HepG2 (cell line): Measurements from ENCODE around the gene C1orf159. TPM values are rescaled to one million over a fixed set of nuclear protein-coding genes. Genes with fewer than 3 reads are reported as not detected.

Experiments used
- GATAD1 ChIP-seq: IDR thresholded peaks from 2 replicates; pipeline ENCODE4 v1.6.1; 2016; ENCODE audit warnings: missing genetic modification reagents, missing compliant biosample characterization
- MIXL1 ChIP-seq: IDR thresholded peaks from 2 replicates; pipeline ENCODE4 v1.6.1; 2016
- NFIC ChIP-seq: IDR thresholded peaks from 2 replicates; pipeline ENCODE4 v1.6.1; 2012; ENCODE audit warnings: mild to moderate bottlenecking, low read length, inconsistent platforms
- SMAD1 ChIP-seq: sonication (generic); formaldehyde crosslinking; IDR thresholded peaks from 2 replicates; pipeline ENCODE4 v1.4.0; 2020; ENCODE audit warnings: missing genetic modification reagents, low read depth, mild to moderate bottlenecking, borderline replicate concordance
- ZNF234 ChIP-seq: sonication (generic); formaldehyde crosslinking; conservative IDR thresholded peaks from 2 replicates; pipeline ENCODE4 v1.5.1; 2020; ENCODE audit warnings: mild to moderate bottlenecking, missing genetic modification reagents
- ZNF33A ChIP-seq: sonication (generic); formaldehyde crosslinking; IDR thresholded peaks from 2 replicates; pipeline ENCODE4 v1.5.1; 2020; ENCODE audit warnings: missing genetic modification reagents, mild to moderate bottlenecking, moderate library complexity, borderline replicate concordance
- polyA plus RNA-seq, 8 experiments: library from polyadenylated mRNA; depleted of rRNA in 3 of 8; stranded (reverse) in 7 of 8; unstranded in 1 of 8; fragments of >200 nt; fragmentation: Illumina TruSeq in 4 of 8; extraction: Trizol in 4 of 8; gene quantifications; 2 replicates each; pipeline versions ENCODE4 v1.2.1 to v1.2.3, GENCODE V29; 2011 to 2016; ENCODE audit warnings: low read depth in 4 of 8, missing spikeins in 1 of 8, mixed read lengths in 1 of 8; ENCODE audit not compliant: insufficient read depth in 1 of 8
- total RNA-seq, 5 experiments: library from RNA; depleted of rRNA; stranded (reverse); fragments of >200 nt; fragmentation: Illumina TruSeq; extraction: Trizol; gene quantifications; 2 replicates each; pipeline ENCODE4 v1.2.3, GENCODE V29; 2016; ENCODE audit warnings: low read depth in 1 of 5
- TF ChIP-seq, protein P1 (sequence below): sonication (generic); formaldehyde crosslinking; IDR thresholded peaks from 2 replicates; pipeline ENCODE4 v1.9.0; 2021; ENCODE audit warnings: missing genetic modification reagents, borderline replicate concordance
- TF ChIP-seq, protein P2 (sequence below): sonication (generic); formaldehyde crosslinking; IDR thresholded peaks from 2 replicates; pipeline ENCODE4 v1.5.0; 2020; ENCODE audit warnings: mild to moderate bottlenecking, missing genetic modification reagents, borderline replicate concordance
- TF ChIP-seq, protein P3 (sequence below): sonication (generic); formaldehyde crosslinking; IDR thresholded peaks from 2 replicates; pipeline ENCODE4 v1.4.0; 2020; ENCODE audit warnings: mild to moderate bottlenecking, missing genetic modification reagents
- TF ChIP-seq, protein P4 (sequence below): sonication (generic); formaldehyde crosslinking; IDR thresholded peaks from 2 replicates; pipeline ENCODE4 v1.4.0; 2020; ENCODE audit warnings: low read depth, mild to moderate bottlenecking, missing genetic modification reagents

The C1orf159 gene
- total and polyA plus RNA-seq, 2 of the 13 experiments (the other 11 are each of a cell fraction or from before 2014, with no cell fraction given): 3.8 to 6.7 TPM

DNA sequence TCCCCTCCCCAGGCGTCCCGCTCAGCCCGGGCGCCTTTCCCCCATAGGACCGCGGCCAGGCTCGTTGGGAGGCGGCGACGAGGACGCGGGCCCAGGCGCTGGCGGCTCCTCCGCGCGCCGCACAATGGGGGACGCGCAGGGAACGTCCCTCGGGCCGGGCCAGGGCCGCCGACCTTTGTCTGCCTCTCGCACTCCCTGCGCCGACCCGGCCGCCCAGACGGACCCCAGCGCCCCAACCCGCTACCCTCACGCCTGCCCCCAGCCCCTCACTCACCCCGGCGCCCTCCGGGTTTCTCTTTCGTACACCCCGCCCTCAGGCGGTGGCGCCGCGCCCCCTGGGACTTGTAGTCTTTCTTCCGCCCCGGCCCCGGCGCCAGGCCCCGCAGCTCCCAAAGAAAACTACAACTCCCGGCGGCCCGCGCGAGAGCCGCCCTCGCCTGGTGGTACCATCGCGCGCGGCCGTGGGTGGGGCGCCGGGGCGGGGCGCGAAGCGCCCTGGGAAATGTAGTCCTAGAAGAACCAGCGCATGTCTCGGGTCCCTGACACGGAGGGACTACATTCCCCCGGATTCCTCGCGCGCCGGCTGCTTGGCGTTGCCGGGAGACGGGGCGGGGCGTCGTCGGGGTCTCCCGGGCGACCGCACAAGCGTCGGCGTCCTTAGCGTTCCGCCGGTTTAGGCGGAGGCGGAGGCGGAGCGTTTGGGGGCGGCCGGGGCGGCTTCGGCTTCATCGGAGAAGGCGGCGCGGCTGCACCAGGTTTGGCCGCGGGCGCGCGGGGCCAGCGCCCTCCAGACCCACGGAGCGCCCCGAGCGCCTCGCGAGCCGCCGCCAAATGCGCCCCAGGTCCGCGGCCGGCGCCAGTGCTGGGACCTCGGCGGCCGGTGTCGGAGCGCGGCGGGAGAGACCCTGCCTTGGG lies at the start of gene C1orf159 (continued):
- TF ChIP-seq, protein P1, sequence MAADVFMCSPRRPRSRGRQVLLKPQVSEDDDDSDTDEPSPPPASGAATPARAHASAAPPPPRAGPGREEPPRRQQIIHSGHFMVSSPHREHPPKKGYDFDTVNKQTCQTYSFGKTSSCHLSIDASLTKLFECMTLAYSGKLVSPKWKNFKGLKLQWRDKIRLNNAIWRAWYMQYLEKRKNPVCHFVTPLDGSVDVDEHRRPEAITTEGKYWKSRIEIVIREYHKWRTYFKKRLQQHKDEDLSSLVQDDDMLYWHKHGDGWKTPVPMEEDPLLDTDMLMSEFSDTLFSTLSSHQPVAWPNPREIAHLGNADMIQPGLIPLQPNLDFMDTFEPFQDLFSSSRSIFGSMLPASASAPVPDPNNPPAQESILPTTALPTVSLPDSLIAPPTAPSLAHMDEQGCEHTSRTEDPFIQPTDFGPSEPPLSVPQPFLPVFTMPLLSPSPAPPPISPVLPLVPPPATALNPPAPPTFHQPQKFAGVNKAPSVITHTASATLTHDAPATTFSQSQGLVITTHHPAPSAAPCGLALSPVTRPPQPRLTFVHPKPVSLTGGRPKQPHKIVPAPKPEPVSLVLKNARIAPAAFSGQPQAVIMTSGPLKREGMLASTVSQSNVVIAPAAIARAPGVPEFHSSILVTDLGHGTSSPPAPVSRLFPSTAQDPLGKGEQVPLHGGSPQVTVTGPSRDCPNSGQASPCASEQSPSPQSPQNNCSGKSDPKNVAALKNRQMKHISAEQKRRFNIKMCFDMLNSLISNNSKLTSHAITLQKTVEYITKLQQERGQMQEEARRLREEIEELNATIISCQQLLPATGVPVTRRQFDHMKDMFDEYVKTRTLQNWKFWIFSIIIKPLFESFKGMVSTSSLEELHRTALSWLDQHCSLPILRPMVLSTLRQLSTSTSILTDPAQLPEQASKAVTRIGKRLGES (CRISPR knock-in tag): no peak
- TF ChIP-seq GATAD1 (peak; percentile 87), MIXL1 (0 out of 2 replicates have a peak, but pooled peaks have one; percentile 12), SMAD1 (CRISPR knock-in tag) (no peak), ZNF33A (CRISPR knock-in tag) (peak; percentile 35; the same call in 1 of the 2 replicates), ZNF234 (CRISPR knock-in tag) (0 out of 2 replicates have a peak, but pooled peaks have one; percentile 15), NFIC (no peak)
- TF ChIP-seq, protein P2, sequence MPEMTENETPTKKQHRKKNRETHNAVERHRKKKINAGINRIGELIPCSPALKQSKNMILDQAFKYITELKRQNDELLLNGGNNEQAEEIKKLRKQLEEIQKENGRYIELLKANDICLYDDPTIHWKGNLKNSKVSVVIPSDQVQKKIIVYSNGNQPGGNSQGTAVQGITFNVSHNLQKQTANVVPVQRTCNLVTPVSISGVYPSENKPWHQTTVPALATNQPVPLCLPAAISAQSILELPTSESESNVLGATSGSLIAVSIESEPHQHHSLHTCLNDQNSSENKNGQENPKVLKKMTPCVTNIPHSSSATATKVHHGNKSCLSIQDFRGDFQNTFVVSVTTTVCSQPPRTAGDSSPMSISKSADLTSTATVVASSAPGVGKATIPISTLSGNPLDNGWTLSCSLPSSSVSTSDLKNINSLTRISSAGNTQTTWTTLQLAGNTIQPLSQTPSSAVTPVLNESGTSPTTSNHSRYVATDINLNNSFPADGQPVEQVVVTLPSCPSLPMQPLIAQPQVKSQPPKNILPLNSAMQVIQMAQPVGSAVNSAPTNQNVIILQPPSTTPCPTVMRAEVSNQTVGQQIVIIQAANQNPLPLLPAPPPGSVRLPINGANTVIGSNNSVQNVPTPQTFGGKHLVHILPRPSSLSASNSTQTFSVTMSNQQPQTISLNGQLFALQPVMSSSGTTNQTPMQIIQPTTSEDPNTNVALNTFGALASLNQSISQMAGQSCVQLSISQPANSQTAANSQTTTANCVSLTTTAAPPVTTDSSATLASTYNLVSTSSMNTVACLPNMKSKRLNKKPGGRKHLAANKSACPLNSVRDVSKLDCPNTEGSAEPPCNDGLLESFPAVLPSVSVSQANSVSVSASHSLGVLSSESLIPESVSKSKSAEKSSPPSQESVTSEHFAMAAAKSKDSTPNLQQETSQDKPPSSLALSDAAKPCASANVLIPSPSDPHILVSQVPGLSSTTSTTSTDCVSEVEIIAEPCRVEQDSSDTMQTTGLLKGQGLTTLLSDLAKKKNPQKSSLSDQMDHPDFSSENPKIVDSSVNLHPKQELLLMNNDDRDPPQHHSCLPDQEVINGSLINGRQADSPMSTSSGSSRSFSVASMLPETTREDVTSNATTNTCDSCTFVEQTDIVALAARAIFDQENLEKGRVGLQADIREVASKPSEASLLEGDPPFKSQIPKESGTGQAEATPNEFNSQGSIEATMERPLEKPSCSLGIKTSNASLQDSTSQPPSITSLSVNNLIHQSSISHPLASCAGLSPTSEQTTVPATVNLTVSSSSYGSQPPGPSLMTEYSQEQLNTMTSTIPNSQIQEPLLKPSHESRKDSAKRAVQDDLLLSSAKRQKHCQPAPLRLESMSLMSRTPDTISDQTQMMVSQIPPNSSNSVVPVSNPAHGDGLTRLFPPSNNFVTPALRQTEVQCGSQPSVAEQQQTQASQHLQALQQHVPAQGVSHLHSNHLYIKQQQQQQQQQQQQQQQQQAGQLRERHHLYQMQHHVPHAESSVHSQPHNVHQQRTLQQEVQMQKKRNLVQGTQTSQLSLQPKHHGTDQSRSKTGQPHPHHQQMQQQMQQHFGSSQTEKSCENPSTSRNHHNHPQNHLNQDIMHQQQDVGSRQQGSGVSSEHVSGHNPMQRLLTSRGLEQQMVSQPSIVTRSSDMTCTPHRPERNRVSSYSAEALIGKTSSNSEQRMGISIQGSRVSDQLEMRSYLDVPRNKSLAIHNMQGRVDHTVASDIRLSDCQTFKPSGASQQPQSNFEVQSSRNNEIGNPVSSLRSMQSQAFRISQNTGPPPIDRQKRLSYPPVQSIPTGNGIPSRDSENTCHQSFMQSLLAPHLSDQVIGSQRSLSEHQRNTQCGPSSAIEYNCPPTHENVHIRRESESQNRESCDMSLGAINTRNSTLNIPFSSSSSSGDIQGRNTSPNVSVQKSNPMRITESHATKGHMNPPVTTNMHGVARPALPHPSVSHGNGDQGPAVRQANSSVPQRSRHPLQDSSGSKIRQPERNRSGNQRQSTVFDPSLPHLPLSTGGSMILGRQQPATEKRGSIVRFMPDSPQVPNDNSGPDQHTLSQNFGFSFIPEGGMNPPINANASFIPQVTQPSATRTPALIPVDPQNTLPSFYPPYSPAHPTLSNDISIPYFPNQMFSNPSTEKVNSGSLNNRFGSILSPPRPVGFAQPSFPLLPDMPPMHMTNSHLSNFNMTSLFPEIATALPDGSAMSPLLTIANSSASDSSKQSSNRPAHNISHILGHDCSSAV (CRISPR knock-in tag): no peak
- TF ChIP-seq, protein P3, sequence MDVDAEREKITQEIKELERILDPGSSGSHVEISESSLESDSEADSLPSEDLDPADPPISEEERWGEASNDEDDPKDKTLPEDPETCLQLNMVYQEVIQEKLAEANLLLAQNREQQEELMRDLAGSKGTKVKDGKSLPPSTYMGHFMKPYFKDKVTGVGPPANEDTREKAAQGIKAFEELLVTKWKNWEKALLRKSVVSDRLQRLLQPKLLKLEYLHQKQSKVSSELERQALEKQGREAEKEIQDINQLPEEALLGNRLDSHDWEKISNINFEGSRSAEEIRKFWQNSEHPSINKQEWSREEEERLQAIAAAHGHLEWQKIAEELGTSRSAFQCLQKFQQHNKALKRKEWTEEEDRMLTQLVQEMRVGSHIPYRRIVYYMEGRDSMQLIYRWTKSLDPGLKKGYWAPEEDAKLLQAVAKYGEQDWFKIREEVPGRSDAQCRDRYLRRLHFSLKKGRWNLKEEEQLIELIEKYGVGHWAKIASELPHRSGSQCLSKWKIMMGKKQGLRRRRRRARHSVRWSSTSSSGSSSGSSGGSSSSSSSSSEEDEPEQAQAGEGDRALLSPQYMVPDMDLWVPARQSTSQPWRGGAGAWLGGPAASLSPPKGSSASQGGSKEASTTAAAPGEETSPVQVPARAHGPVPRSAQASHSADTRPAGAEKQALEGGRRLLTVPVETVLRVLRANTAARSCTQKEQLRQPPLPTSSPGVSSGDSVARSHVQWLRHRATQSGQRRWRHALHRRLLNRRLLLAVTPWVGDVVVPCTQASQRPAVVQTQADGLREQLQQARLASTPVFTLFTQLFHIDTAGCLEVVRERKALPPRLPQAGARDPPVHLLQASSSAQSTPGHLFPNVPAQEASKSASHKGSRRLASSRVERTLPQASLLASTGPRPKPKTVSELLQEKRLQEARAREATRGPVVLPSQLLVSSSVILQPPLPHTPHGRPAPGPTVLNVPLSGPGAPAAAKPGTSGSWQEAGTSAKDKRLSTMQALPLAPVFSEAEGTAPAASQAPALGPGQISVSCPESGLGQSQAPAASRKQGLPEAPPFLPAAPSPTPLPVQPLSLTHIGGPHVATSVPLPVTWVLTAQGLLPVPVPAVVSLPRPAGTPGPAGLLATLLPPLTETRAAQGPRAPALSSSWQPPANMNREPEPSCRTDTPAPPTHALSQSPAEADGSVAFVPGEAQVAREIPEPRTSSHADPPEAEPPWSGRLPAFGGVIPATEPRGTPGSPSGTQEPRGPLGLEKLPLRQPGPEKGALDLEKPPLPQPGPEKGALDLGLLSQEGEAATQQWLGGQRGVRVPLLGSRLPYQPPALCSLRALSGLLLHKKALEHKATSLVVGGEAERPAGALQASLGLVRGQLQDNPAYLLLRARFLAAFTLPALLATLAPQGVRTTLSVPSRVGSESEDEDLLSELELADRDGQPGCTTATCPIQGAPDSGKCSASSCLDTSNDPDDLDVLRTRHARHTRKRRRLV (CRISPR knock-in tag): no peak
- TF ChIP-seq, protein P4, sequence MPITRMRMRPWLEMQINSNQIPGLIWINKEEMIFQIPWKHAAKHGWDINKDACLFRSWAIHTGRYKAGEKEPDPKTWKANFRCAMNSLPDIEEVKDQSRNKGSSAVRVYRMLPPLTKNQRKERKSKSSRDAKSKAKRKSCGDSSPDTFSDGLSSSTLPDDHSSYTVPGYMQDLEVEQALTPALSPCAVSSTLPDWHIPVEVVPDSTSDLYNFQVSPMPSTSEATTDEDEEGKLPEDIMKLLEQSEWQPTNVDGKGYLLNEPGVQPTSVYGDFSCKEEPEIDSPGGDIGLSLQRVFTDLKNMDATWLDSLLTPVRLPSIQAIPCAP (CRISPR knock-in tag): no peak
